Measurements from ENCODE around the gene SLAMF7.

DNA sequence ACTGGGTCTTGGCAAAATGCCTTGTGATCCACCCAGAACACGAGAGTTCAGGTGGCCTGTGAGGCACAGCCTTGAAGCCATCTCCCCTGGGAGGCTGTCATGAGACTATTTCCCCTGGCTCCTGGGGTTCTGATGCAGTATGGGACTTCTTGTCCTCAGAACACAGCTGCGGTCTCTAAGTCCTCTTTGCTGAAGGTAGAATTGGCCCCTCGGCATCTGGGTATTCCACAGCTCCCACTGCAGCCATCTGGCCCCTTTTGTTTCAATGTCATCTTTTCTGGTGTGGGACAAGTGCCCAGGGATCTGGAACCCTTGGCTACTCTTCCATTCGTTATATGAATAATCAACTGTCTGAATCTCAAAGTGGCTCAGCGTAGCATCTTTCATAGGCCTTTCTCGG is 39.9 kb downstream of the SLAMF7 start:
- TF ChIP-seq, protein P1, sequence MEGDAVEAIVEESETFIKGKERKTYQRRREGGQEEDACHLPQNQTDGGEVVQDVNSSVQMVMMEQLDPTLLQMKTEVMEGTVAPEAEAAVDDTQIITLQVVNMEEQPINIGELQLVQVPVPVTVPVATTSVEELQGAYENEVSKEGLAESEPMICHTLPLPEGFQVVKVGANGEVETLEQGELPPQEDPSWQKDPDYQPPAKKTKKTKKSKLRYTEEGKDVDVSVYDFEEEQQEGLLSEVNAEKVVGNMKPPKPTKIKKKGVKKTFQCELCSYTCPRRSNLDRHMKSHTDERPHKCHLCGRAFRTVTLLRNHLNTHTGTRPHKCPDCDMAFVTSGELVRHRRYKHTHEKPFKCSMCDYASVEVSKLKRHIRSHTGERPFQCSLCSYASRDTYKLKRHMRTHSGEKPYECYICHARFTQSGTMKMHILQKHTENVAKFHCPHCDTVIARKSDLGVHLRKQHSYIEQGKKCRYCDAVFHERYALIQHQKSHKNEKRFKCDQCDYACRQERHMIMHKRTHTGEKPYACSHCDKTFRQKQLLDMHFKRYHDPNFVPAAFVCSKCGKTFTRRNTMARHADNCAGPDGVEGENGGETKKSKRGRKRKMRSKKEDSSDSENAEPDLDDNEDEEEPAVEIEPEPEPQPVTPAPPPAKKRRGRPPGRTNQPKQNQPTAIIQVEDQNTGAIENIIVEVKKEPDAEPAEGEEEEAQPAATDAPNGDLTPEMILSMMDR (optimal IDR thresholded peaks at IDR 0.05 in 1 of 3, IDR thresholded peaks at IDR 0.05 in 1 of 3, conservative IDR thresholded peaks at IDR 0.05 in 1 of 3; ENCODE audit: extremely low read depth in 1 of 3, insufficient read depth in 2 of 3, low read length in 3 of 3) = no peak
- no peak for TF ChIP-seq EZH2 (IDR thresholded peaks at IDR 0.05; ENCODE audit: low read length)
